ENCODE results near the gene ZNHIT2.

ZNHIT2 gene

GRCh38 chr11:65102142-65103095 lies 15.1 kb downstream of the ZNHIT2 start:
- no peak for DNase-seq

GRCh38 chr11:65100674-65101350 lies 16.7 kb downstream of the ZNHIT2 start:
- no peak for DNase-seq

GRCh38 chr11:65096926-65097325 lies 20.6 kb downstream of the ZNHIT2 start:
- DNase-seq: no peak

GRCh38 chr11:65095974-65096806 lies 21.3 kb downstream of the ZNHIT2 start, which contains the start of gene VPS51:
Gene VPS51 (plus strand): TSS chr11:65096214. CDS start chr11:65096251, 37 bp downstream.
- peak; percentile 61 to 75 (median 68) for DNase-seq

GRCh38 chr11:65095427-65095826 lies 22.1 kb downstream of the ZNHIT2 start:
- no peak for DNase-seq

- DNase-seq: no peak
Observed at GRCh38 chr11:65090628-65091027, 26.9 kb downstream of the ZNHIT2 start.

GRCh38 chr11:65089621-65090020 lies 27.9 kb downstream of the ZNHIT2 start:
- no peak for DNase-seq

GRCh38 chr11:65087827-65088226 lies 29.7 kb downstream of the ZNHIT2 start:
- DNase-seq: no peak

- no peak for DNase-seq
Observed at GRCh38 chr11:65087216-65087615, 30.3 kb downstream of the ZNHIT2 start.

- no peak for DNase-seq
Observed at GRCh38 chr11:65086809-65087208, 30.7 kb downstream of the ZNHIT2 start.

- DNase-seq: no peak
Observed at GRCh38 chr11:65085446-65085845, 32.1 kb downstream of the ZNHIT2 start.

GRCh38 chr11:65084598-65085375 lies 32.7 kb downstream of the ZNHIT2 start:
- no peak for DNase-seq

- DNase-seq: peak; percentile 88 to 96 (median 92)
Observed at GRCh38 chr11:65083834-65084597, 33.5 kb downstream of the ZNHIT2 start, which contains the start of the genes CDCA5 and ZFPL1. Gene CDCA5 (minus strand): TSS chr11:65084040. CDS start chr11:65083978, 62 bp downstream. Gene ZFPL1 (plus strand): TSS chr11:65084222. CDS start chr11:65084699, 477 bp downstream.

GRCh38 chr11:65083134-65083833 lies 34.2 kb downstream of the ZNHIT2 start:
- DNase-seq: no peak

GRCh38 chr11:65078786-65079342 lies 38.6 kb downstream of the ZNHIT2 start:
- no peak for DNase-seq

GRCh38 chr11:65078151-65078550 lies 39.4 kb downstream of the ZNHIT2 start:
- peak; percentile 36 to 66 (median 58) for DNase-seq

- no peak for DNase-seq
Observed at GRCh38 chr11:65077451-65077850, 40.0 kb downstream of the ZNHIT2 start.

- no peak for DNase-seq
Observed at GRCh38 chr11:65072631-65072966, 44.9 kb downstream of the ZNHIT2 start.

GRCh38 chr11:65071907-65072630 lies 45.4 kb downstream of the ZNHIT2 start:
- DNase-seq: no peak

All from activated CD4-positive, CD25-positive, alpha-beta regulatory T cell (primary cell).